Esophagus squamous epithelium (tissue), 4 donors: ENCODE measurements around the gene USH2A.

Source experiments
- CTCF ChIP-seq, 6 experiments: fragments of 450-650 bp in 4 of 6; fragments of 200-600 bp in 2 of 6; sonication (generic) in 2 of 6; IDR thresholded peaks; one replicate each; pipeline ENCODE4 v1.5.1; 2016 to 2019; ENCODE audit warnings: antibody characterized with exemption in 6 of 6, mild to moderate bottlenecking in 4 of 6, moderate library complexity in 4 of 6
- POLR2A ChIP-seq, 4 donors: fragments of 450-650 bp; IDR thresholded peaks; one replicate each; pipeline ENCODE4 v1.6.1; 2017; ENCODE audit warnings: antibody characterized with exemption in 4 of 4, mild to moderate bottlenecking in 4 of 4, moderate library complexity in 3 of 4

- TF ChIP-seq CTCF (IDR thresholded peaks at IDR 0.05): no peak
- no peak for TF ChIP-seq POLR2A (IDR thresholded peaks at IDR 0.05)
Measured at GRCh38 chr1:216071262-216071661, 352.0 kb downstream of the USH2A start.
